GM21515 (cell line): ENCODE data around the gene VAV3.

Experiments used
- ATAC-seq: cut with Tn5 transposase; IDR thresholded peaks from one replicate; pipeline ENCODE4 v1.9.1; 2021; ENCODE audit not compliant: unreplicated experiment

Gene VAV3

GRCh38 chr1:107597290-107597689 lies 367.7 kb downstream of the VAV3 start:
- ATAC-seq: no peak

GRCh38 chr1:107594536-107594935 lies 370.4 kb downstream of the VAV3 start:
- no peak for ATAC-seq

GRCh38 chr1:107593501-107594209 lies 371.3 kb downstream of the VAV3 start:
- no peak for ATAC-seq

- peak; percentile 63 for ATAC-seq
Measured at GRCh38 chr1:107590900-107591622, 373.9 kb downstream of the VAV3 start.

GRCh38 chr1:107590087-107590486 lies 374.9 kb downstream of the VAV3 start:
- ATAC-seq: no peak

GRCh38 chr1:107588321-107588720 lies 376.7 kb downstream of the VAV3 start:
- ATAC-seq: no peak

- ATAC-seq: no peak
Measured at GRCh38 chr1:107575226-107575625, 389.8 kb downstream of the VAV3 start.

GRCh38 chr1:107574044-107574443 lies 390.9 kb downstream of the VAV3 start:
- ATAC-seq: no peak

- ATAC-seq: no peak
Measured at GRCh38 chr1:107572674-107573211, 392.2 kb downstream of the VAV3 start.

GRCh38 chr1:107570768-107571167 lies 394.2 kb downstream of the VAV3 start:
- ATAC-seq: no peak

- ATAC-seq: no peak
Measured at GRCh38 chr1:107563441-107563840, 401.5 kb downstream of the VAV3 start.

GRCh38 chr1:107559881-107560280 lies 405.1 kb downstream of the VAV3 start:
- no peak for ATAC-seq

- no peak for ATAC-seq
Measured at GRCh38 chr1:107557095-107557494, 407.9 kb downstream of the VAV3 start.

GRCh38 chr1:107555578-107555977 lies 409.4 kb downstream of the VAV3 start:
- no peak for ATAC-seq

- ATAC-seq: no peak
Measured at GRCh38 chr1:107552781-107553180, 412.2 kb downstream of the VAV3 start.

- no peak for ATAC-seq
Measured at GRCh38 chr1:107551456-107551855, 413.5 kb downstream of the VAV3 start.

GRCh38 chr1:107550358-107550757 lies 414.6 kb downstream of the VAV3 start:
- ATAC-seq: no peak

GRCh38 chr1:107549152-107549810 lies 415.7 kb downstream of the VAV3 start:
- ATAC-seq: peak; percentile 54

- no peak for ATAC-seq
Measured at GRCh38 chr1:107548276-107548675, 416.7 kb downstream of the VAV3 start.

GRCh38 chr1:107547363-107548155 lies 417.4 kb downstream of the VAV3 start:
- no peak for ATAC-seq

- no peak for ATAC-seq
Measured at GRCh38 chr1:107546576-107546975, 418.4 kb downstream of the VAV3 start.
